Aorta (tissue), 5 donors: ENCODE measurements around the gene LGALS8. TPM values are rescaled to one million over a fixed set of nuclear protein-coding genes. Genes with fewer than 3 reads are reported as not detected.

ENCODE experiments used
- ATAC-seq: fragments of 200-7000 bp; cut with Tn5 transposase; one replicate; pipeline ENCODE4 v1.9.1; 2022; ENCODE audit warnings: moderate library complexity; ENCODE audit not compliant: low FRiP score
- DNase-seq, 2 donors: peaks; one replicate each; pipeline ENCODE4 v3.0.0-alpha.2; 2020
- H3K27ac ChIP-seq, 2 donors: one replicate each; pipeline ENCODE4 v1.5.1; 2013; ENCODE audit warnings: low read length in 2 of 2, mild to moderate bottlenecking in 2 of 2, moderate library complexity in 2 of 2, control low read depth in 1 of 2, inconsistent platforms in 1 of 2, low read depth in 1 of 2
- H3K27me3 ChIP-seq, 2 donors: one replicate each; pipeline ENCODE4 v1.6.1; 2013; ENCODE audit warnings: control low read depth in 1 of 2, low read length in 1 of 2, mild to moderate bottlenecking in 1 of 2, moderate library complexity in 1 of 2; ENCODE audit not compliant: insufficient read depth in 2 of 2, control insufficient read depth in 1 of 2
- H3K36me3 ChIP-seq, 2 donors: one replicate each; pipeline ENCODE4 v1.6.1; 2013; ENCODE audit warnings: control low read depth in 1 of 2, low read length in 1 of 2, mild to moderate bottlenecking in 1 of 2; ENCODE audit not compliant: insufficient read depth in 2 of 2, control insufficient read depth in 1 of 2
- H3K4me1 ChIP-seq, 2 donors: one replicate each; pipeline ENCODE4 v1.6.1; 2013; ENCODE audit warnings: low read length in 2 of 2, control low read depth in 1 of 2, mild to moderate bottlenecking in 1 of 2, moderate library complexity in 1 of 2; ENCODE audit not compliant: insufficient read depth in 2 of 2, control insufficient read depth in 1 of 2
- H3K4me3 ChIP-seq, 2 donors: one replicate each; pipeline ENCODE4 v1.5.1; 2013; ENCODE audit warnings: low read length in 2 of 2, control low read depth in 1 of 2, mild to moderate bottlenecking in 1 of 2
- H3K9me3 ChIP-seq: one replicate; pipeline ENCODE4 v1.6.1; 2013; ENCODE audit warnings: mild to moderate bottlenecking, low read length; ENCODE audit not compliant: control insufficient read depth
- WGBS, 2 donors: extraction: QIAGEN DNeasy Blood & Tissue Kit; methylation state at CpG; one replicate each; pipeline ENCODE4 v1.1.7; 2013; 5-methylcytosine and 5-hydroxymethylcytosine counted together
- intact Hi-C, 2 donors: fragments of 100-400 bp; cut with DNase I; formaldehyde crosslinking; loops; one replicate each; pipeline versions ENCODE4 v1.14.2 to v1.15.0; 2022
- polyA plus RNA-seq, 2 donors: library from polyadenylated mRNA; stranded (reverse); fragments of 200-250 nt; gene quantifications; one replicate each; pipeline ENCODE4 v1.2.3, GENCODE V29; 2013
- total RNA-seq, 2 donors: library from RNA; stranded (reverse); fragmentation: NEBNext Ultra II Directional; extraction: Animal tissue kit (Norgen Biotek cat#: 25700); gene quantifications; one replicate each; pipeline ENCODE4 v1.2.1, GENCODE V29; 2021
- donor health status: healthy with polysubstance abuse.
- donor health status: Bipolar disorder and iron deficiency.
- donor health status: DM: no; HTN: no; CAD: no.
- donor health status: DM: no; HTN: no; CAD: no.
- donor health status: DM: yes; HTN: yes; CAD: no.

LGALS8 gene
- total and polyA plus RNA-seq, 4 donors = 13.6 to 75.5 (median 41.0) TPM

DNA sequence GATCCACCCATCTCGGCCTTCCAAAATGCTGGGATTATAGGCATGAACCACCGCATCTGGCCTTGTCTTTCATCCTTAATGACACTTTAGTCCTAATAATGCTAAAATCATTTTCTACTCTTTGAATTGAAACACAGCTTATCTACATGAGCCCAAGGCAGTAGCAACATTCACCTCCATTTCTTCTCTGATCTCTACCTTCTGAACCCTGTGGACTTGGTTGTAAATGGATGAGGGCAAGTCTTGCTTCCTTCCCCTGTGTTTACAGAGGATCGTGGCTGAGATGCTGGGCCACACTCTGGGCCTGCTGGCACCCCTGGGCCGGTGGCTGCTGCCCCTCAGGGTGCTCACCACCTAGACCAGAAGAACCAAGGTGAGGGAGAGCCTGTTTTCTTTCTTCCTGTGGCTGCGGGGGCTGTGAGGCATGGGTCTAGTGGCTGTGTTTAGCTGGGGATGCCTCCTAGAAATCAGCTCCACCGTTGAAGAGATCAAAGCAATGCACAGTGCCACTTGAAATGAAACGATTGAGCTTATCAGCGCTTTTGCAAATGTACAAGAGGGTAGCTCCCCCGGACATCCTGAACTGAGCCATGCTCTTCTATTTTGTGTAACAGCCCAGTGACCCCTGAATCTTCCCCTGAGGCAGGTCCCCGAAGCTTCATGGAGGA, 32.2 kb upstream of the LGALS8 start:
- no peak for DNase-seq

DNA sequence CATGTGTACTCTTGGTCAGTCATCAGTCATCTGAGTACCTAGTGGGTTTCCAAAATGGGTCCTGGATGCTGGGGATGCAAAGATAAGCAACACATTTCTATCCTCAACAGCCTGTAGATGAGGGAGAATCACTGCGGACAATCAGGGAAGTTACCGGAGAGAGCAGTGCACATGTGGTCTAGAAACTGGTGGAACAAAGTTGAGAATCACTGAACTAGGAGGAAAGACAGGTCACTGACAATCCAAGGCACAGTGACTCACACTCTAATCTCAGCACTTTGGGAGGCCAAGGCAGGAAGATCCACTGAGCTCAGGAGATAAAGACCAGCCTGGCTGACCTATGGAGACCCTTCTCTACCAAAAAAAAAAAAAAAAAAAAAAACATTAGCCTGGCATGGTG, 31.4 kb upstream of the LGALS8 start:
- Histone ChIP-seq H3K27me3 (no peaks in the 10 kb centered on the region), H3K27ac (no peak overlapping the region), H3K4me1 (no peaks in the 10 kb centered on the region), H3K4me3 (no peak overlapping the region), H3K9me3 (no peaks in the 10 kb centered on the region), H3K36me3 (no peaks in the 10 kb centered on the region)
- 97 to 100% methylated on average over 2 of the region's 2 CpGs for WGBS, 2 donors
- intact Hi-C loops = loop anchor here in 1 of 2 donors (5.0 kb wide), 1 partner anchor 380 kb away; no protein-coding TSS in a partner anchor
- DNase-seq (no peak), ATAC-seq (no peak)

More for the DNA sequence above, 32.2 kb upstream of the LGALS8 start:
- H3K4me3 ChIP-seq = no peak overlapping the region
- no peak overlapping the region for H3K27ac ChIP-seq
- H3K36me3 ChIP-seq = no peaks in the 10 kb centered on the region
- no peaks in the 10 kb centered on the region for H3K4me1 ChIP-seq
- no peaks in the 10 kb centered on the region for H3K27me3 ChIP-seq
- H3K9me3 ChIP-seq = no peaks in the 10 kb centered on the region
- WGBS, 2 donors = 89 to 92% methylated on average over 10 of the region's 10 CpGs
- intact Hi-C loops = loop anchor here in 1 of 2 donors (5.0 kb wide), 1 partner anchor 379 kb away; no protein-coding TSS in a partner anchor
- ATAC-seq = no peak

DNA sequence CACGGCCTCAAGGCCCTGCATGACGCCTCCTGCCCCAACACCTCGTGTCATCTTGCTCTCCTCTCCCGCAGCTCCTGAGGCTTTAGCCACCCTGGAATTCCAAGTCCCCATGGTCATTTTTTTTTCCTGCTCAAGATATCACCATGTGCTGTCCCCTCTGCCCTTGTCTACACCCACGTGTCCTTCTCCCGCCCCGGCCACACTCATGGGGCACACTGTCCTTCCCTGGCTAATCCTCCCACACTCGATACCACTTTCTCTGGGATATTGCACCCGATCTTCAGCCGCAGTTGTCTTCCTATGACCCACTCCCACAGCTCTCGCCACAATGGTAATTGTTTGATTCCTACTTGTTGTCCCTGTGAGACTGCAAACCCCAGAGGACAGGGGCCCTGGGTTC, 29.7 kb upstream of the LGALS8 start:
- H3K27ac ChIP-seq = no peak overlapping the region
- DNase-seq (no peak), ATAC-seq (no peak)
- no peaks in the 10 kb centered on the region for H3K4me1 ChIP-seq
- H3K9me3 ChIP-seq = no peaks in the 10 kb centered on the region
- H3K27me3 ChIP-seq = no peaks in the 10 kb centered on the region
- H3K4me3 ChIP-seq = no peak overlapping the region
- H3K36me3 ChIP-seq = no peaks in the 10 kb centered on the region
- intact Hi-C loops = loop anchor here in 1 of 2 donors (5.0 kb wide), 1 partner anchor 382 kb away; no protein-coding TSS in a partner anchor
- 95 to 96% methylated on average over 11 of the region's 11 CpGs for WGBS, 2 donors

DNA sequence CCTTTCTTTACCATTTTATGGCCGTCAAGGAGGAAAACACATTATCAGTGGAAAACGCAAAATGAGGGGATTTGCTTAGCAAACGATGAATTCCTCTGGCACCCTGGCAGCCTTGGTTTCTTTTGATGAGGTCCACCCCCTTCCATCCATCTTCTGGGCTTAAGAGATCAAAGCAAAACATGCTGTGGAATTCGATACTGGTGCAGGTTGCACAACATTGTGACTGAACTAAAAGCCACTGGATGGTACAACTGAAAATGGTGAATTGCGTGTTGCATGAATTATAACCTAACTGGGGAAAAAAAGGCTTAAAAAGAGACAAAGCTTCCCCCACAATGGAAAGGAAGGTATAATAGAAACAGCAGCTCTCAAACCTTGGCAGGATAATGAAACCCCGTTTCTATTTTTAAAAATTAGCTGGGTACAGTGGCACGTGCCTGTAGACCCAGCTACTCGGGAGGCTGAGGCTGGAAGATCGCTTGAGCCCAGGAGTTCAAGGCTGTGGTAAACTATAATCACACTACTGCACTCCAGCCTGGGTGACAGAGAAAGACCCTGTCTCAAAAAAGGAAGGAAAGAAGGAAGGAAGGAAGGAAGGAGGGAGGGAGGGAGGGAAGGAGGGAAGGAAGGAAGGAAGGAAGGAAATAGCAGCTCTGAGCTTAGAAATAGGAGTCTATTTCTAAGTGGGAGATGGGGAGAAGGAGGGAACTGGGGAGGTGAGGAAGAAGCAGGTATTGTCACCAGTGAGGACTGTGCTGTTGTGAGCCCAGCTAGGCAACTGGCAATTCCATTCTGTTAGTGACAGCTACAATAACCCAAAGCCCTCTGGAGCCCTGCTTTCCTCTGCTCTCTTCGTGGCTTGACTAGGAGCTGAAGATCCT, 29.0 kb upstream of the LGALS8 start:
- ATAC-seq (no peak), DNase-seq (no peak)
- Histone ChIP-seq H3K27ac (no peak overlapping the region), H3K27me3 (no peaks in the 10 kb centered on the region), H3K9me3 (no peaks in the 10 kb centered on the region), H3K36me3 (no peaks in the 10 kb centered on the region), H3K4me1 (no peaks in the 10 kb centered on the region), H3K4me3 (no peak overlapping the region)
- 36 to 38% methylated on average over 10 of the region's 10 CpGs for WGBS, 2 donors
- intact Hi-C loops = loop anchor here in 1 of 2 donors (5.0 kb wide), 1 partner anchor 383 kb away; no protein-coding TSS in a partner anchor

DNA sequence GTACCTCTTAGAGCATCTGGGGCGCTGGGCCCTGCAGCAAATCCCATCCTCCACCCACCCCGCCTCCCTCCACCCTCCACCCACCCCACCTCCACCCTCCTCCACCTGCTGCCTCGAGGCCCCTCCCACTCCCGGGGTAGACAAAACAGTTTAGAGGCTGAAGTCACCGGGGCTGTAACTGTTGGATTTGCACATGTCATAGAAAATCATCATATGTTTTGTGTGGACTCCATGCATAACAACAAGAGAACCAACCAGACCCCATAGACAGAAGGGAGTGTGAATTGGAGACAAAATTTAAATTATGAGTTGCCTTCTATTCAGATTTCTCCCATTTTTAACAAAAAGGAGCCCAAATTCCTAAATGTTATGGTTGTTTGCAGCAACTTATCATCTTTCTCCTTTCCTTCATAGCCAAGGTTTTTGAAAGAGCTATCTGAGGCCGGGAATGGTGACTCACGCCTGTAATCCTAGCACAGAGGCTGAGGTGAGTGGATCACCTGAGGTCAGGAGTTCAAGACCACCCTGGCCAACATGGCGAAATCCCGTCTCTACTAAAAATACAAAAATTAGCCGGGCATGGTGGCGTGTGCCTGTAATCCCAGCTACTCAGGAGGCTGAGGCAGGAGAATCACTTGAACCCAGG, 28.2 kb upstream of the LGALS8 start:
- ATAC-seq = no peak
- DNase-seq = no peak
- intact Hi-C loops = no loop called here
- Histone ChIP-seq H3K27me3 (no peaks in the 10 kb centered on the region), H3K9me3 (no peaks in the 10 kb centered on the region), H3K4me1 (no peaks in the 10 kb centered on the region), H3K36me3 (no peaks in the 10 kb centered on the region), H3K4me3 (no peak overlapping the region), H3K27ac (no peak overlapping the region)
- WGBS, 2 donors = 68 to 74% methylated on average over 9 to 11 of the region's 11 CpGs

DNA sequence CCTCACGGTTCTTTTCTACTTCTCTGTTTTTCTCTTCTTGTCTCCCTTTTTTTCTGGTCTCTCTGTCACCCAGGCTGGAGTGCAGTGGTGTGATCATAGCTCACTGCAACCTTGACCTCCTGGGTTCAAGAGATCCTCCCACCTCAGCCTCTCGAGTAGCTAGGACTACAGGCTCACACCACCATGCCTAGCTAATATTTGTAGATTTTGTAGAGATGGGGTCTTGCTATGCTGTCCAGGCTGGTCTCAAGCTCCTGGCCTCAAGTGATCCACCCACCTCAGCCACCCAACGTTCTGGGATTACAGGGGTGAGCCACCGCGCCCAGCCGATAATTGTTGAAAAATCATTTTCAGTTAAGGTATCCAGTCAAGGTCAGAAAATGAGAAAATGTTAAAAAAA, 25.9 kb upstream of the LGALS8 start:
- H3K27ac ChIP-seq = no peak overlapping the region
- H3K4me1 ChIP-seq = no peaks in the 10 kb centered on the region
- no peaks in the 10 kb centered on the region for H3K9me3 ChIP-seq
- no peak overlapping the region for H3K4me3 ChIP-seq
- H3K27me3 ChIP-seq = no peaks in the 10 kb centered on the region
- WGBS, 2 donors = 85 to 88% methylated on average over 6 of the region's 6 CpGs
- H3K36me3 ChIP-seq = no peaks in the 10 kb centered on the region
- intact Hi-C loops = no loop called here
- ATAC-seq = no peak
- DNase-seq = no peak

DNA sequence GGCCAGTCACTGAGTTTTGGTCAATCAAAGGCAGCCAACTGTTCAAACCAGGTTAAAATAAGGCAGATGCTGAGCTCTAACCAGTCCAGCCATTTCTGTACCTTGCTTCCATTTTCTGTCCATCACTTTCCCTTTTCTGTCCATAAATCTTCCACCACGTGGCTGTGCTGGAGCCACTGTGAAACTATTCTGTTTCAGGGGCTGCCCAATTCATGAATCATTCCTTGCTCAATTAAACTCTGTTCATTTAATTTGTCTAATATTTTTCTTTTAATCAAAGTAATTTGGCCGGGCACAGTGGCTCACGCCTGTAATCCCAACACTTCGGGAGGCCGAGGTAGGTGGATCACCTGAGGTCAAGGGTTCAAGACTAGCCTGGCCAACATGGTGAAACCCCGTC, 22.7 kb upstream of the LGALS8 start:
- Histone ChIP-seq H3K27me3 (no peaks in the 10 kb centered on the region), H3K4me1 (no peaks in the 10 kb centered on the region), H3K36me3 (no peaks in the 10 kb centered on the region), H3K27ac (no peak overlapping the region), H3K4me3 (no peak overlapping the region), H3K9me3 (no peaks in the 10 kb centered on the region)
- no peak for ATAC-seq
- WGBS, 2 donors = 89 to 94% methylated on average over 6 of the region's 6 CpGs
- no peak for DNase-seq
- intact Hi-C loops = no loop called here

DNA sequence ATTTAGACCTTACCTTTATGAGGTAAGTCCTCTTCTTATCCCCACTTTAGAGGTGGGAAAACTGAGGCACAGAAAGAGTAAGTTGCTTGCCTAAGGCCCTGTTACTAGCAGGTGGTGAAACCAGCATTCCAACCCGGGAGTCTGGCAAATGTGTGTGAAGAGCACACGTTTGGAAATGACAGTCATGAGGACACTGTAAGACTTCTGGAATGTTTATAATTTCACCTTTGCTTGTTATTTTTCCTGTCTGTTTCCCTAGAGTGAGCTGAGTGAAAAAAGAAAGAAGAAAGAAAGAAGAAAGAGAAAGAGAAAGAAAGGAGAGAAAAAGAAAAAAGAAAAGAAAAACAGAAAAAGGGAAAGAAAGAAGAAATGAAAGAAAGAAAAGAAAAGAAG, 21.2 kb upstream of the LGALS8 start:
- intact Hi-C loops = no loop called here
- 41 to 44% methylated on average over 2 of the region's 2 CpGs for WGBS, 2 donors
- Histone ChIP-seq H3K36me3 (no peaks in the 10 kb centered on the region), H3K4me3 (no peak overlapping the region), H3K27ac (no peak overlapping the region), H3K9me3 (no peaks in the 10 kb centered on the region), H3K27me3 (no peaks in the 10 kb centered on the region), H3K4me1 (peaks cover 0 to 2% of the 10 kb centered on the region in 2 donors)
- no peak for DNase-seq
- no peak for ATAC-seq
